ENCODE results near the gene SNX21. TPM values are rescaled to one million over a fixed set of nuclear protein-coding genes. Genes with fewer than 3 reads are reported as not detected.

SNX21 gene
- total RNA-seq, 4 donors from 2014 or later, result 45.9 to 76.3 (median 59.7) TPM

GRCh38 chr20:45832619-45833018 is 980 bp upstream of the SNX21 start:
- no peak for TF ChIP-seq EP300 (IDR thresholded peaks at IDR 0.05)
- TF ChIP-seq POLR2AphosphoS5 (IDR thresholded peaks at IDR 0.05), result no peak
- TF ChIP-seq CTCF (IDR thresholded peaks at IDR 0.05), result no peak
- TF ChIP-seq POLR2A (IDR thresholded peaks at IDR 0.05), result no peak
- H3K27me3 ChIP-seq, result no peaks in the 10 kb centered on the region
- H3K36me3 ChIP-seq, result peaks cover 0 to 4% of the 10 kb centered on the region in 2 donors
- 82% methylated on average over 3 of the region's 4 CpGs; no CpG with 5 or more reads in 1 of the 2 donors for WGBS, 2 donors (ENCODE audit: low coverage in 1 of 2)
- H3K4me3 ChIP-seq, result peak overlapping the region in 1 of 2 donors; percentile 86
- H3K4me1 ChIP-seq, result peaks cover 5 to 60% (median 25%) of the 10 kb centered on the region in 3 donors
- no peaks in the 10 kb centered on the region for H3K9me3 ChIP-seq
- no peak for ATAC-seq
- H3K27ac ChIP-seq, result peak overlapping the region; percentile 76 to 97 (median 89)

- peak overlapping the region; percentile 76 to 97 (median 89) for H3K27ac ChIP-seq
- H3K9me3 ChIP-seq, result no peaks in the 10 kb centered on the region
- ATAC-seq, result peak; percentile 78
- peaks cover 5 to 64% (median 25%) of the 10 kb centered on the region in 3 donors for H3K4me1 ChIP-seq
- peak overlapping the region; percentile 59 to 86 for H3K4me3 ChIP-seq
- 11 to 29% methylated on average over 2 to 8 of the region's 71 CpGs for whole genome bisulfite sequencing, 2 donors (ENCODE audit: low coverage in 1 of 2)
- no peak for TF ChIP-seq CTCF (IDR thresholded peaks at IDR 0.05)
- peak; percentile 24 for TF ChIP-seq POLR2AphosphoS5 (IDR thresholded peaks at IDR 0.05)
- TF ChIP-seq EP300 (IDR thresholded peaks at IDR 0.05), result no peak
- TF ChIP-seq POLR2A (IDR thresholded peaks at IDR 0.05), result peak in 1 of 2 donors; percentile 21
- H3K36me3 ChIP-seq, result peaks cover 0 to 20% of the 10 kb centered on the region in 2 donors
- H3K27me3 ChIP-seq, result no peaks in the 10 kb centered on the region
Observed at GRCh38 chr20:45833883-45834796, 541 bp downstream of the SNX21 start.

- no peak for ATAC-seq
- TF ChIP-seq POLR2A (IDR thresholded peaks at IDR 0.05), result no peak
- TF ChIP-seq CTCF (IDR thresholded peaks at IDR 0.05), result no peak
- no peak for TF ChIP-seq POLR2AphosphoS5 (IDR thresholded peaks at IDR 0.05)
- TF ChIP-seq EP300 (IDR thresholded peaks at IDR 0.05), result no peak
- Histone ChIP-seq H3K36me3 (peaks cover 0 to 23% of the 10 kb centered on the region in 2 donors), H3K9me3 (no peaks in the 10 kb centered on the region), H3K27ac (peak overlapping the region; percentile 76 to 97 (median 89)), H3K4me1 (peaks cover 5 to 70% (median 25%) of the 10 kb centered on the region in 3 donors), H3K4me3 (peak overlapping the region; percentile 59 to 86), H3K27me3 (no peaks in the 10 kb centered on the region)
- WGBS, 2 donors (ENCODE audit: low coverage in 1 of 2), result 26 to 42% methylated on average over 2 of the region's 14 CpGs
Observed at GRCh38 chr20:45834797-45835161, 1.2 kb downstream of the SNX21 start.

GRCh38 chr20:45835329-45835765 is 1.7 kb downstream of the SNX21 start:
- no peak for ATAC-seq

More at GRCh38 chr20:45835329-45835765, 1.7 kb downstream of the SNX21 start:
- WGBS, 2 donors (ENCODE audit: low coverage in 1 of 2), result 51 to 62% methylated on average over 3 of the region's 3 CpGs
- Histone ChIP-seq H3K27ac (peak overlapping the region; percentile 76 to 97 (median 89)), H3K27me3 (no peaks in the 10 kb centered on the region), H3K4me3 (peak overlapping the region in 1 of 2 donors; percentile 86), H3K4me1 (peaks cover 5 to 74% (median 25%) of the 10 kb centered on the region in 3 donors), H3K9me3 (no peaks in the 10 kb centered on the region), H3K36me3 (peaks cover 0 to 29% of the 10 kb centered on the region in 2 donors)
- TF ChIP-seq CTCF (IDR thresholded peaks at IDR 0.05), result peak in 1 of 4 experiments; percentile 9
- no peak for TF ChIP-seq POLR2A (IDR thresholded peaks at IDR 0.05)
